HepG2 (cell line): ENCODE results near the gene WRAP73. TPM values are rescaled to one million over a fixed set of nuclear protein-coding genes. Genes with fewer than 3 reads are reported as not detected.
A peak's percentile ranks its signal among the peaks of the same experiment; 100 is the strongest.

Experiments
- ATAC-seq: fragments of 200-7000 bp; cut with Tn5 transposase; 3 replicates; pipeline ENCODE4 v1.9.1; 2020; ENCODE audit warnings: mild to moderate bottlenecking, moderate library complexity
- BruUV-seq: library from RNA; stranded (reverse); fragments of 400-500 nt; replicated peaks from 2 replicates; lab custom pipeline; 2021; lab: Mats Ljungman, UMichigan
- CTCF ChIA-PET: fragments of 300-600 bp; formaldehyde crosslinking; extraction: SDS; loops from one replicate; lab custom pipeline; 2021; ENCODE audit warnings: low total read pairs, inconsistent platforms, low intra/inter-chr PET ratio; lab: Yijun Ruan, JAX
- POLR2A ChIA-PET: fragments of 350-600 bp; sonication (Branson Sonifier 250); formaldehyde crosslinking; loops from one replicate; lab custom pipeline; 2020; ENCODE audit warnings: antibody characterized with exemption, inconsistent platforms; lab: Yijun Ruan, JAX
- DNase-seq: peaks from one replicate; pipeline ENCODE4 v3.0.0-alpha.2; 2015; ENCODE audit warnings: low spot score
- FAIRE-seq: peaks from 3 replicates; lab custom pipeline; 2011; peaks lifted over from hg19 to GRCh38; lab: Jason Lieb, UNC
- H2AFZ ChIP-seq: one replicate; pipeline ENCODE4 v1.6.1; 2011; ENCODE audit warnings: low read length, inconsistent platforms
- H3K27ac ChIP-seq: fragments of 300-600 bp; 3 replicates; pipeline ENCODE4 v1.8.0; 2011; ENCODE audit warnings: mixed run types, mild to moderate bottlenecking, mixed read lengths, low read length, inconsistent platforms; ENCODE audit not compliant: insufficient read depth; ENCODE audit errors: extremely low read length
- H3K27me3 ChIP-seq, 2 experiments: fragments of 200-600 bp in 1 of 2; 2 replicates in 1 of 2; 3 replicates in 1 of 2; pipeline versions ENCODE4 v1.6.0 to v1.8.0; 2011; ENCODE audit warnings: low read length in 2 of 2, mild to moderate bottlenecking in 2 of 2, moderate library complexity in 2 of 2, inconsistent platforms in 1 of 2; ENCODE audit not compliant: insufficient read depth in 2 of 2, control insufficient read depth in 1 of 2
- H3K36me3 ChIP-seq, 2 experiments: fragments of 200-600 bp in 1 of 2; replicated peaks in 1 of 2; 2 replicates in 1 of 2; 3 replicates in 1 of 2; pipeline versions ENCODE4 v1.5.1 to v1.8.0; 2011; ENCODE audit warnings: low read length in 2 of 2, inconsistent platforms in 1 of 2; ENCODE audit not compliant: insufficient read depth in 2 of 2, control insufficient read depth in 1 of 2
- H3K4me1 ChIP-seq: 2 replicates; pipeline ENCODE4 v1.5.1; 2012; ENCODE audit warnings: low read length, inconsistent platforms; ENCODE audit not compliant: insufficient read depth
- H3K4me2 ChIP-seq: 2 replicates; pipeline ENCODE4 v1.6.0; 2011; ENCODE audit warnings: low read depth, low read length, inconsistent platforms
- H3K4me3 ChIP-seq, 3 experiments: fragments of 200-600 bp in 1 of 3; sonication (generic), shearing (Covaris generic) in 1 of 3; replicated peaks in 1 of 3; 2 replicates each; pipeline ENCODE4 v1.5.1; 2011 to 2016; ENCODE audit warnings: low read length in 3 of 3, inconsistent platforms in 2 of 3, low read depth in 2 of 3, mild to moderate bottlenecking in 2 of 3, control low read depth in 1 of 3, mixed read lengths in 1 of 3; ENCODE audit not compliant: insufficient read depth in 1 of 3
- H3K79me2 ChIP-seq: one replicate; pipeline ENCODE4 v1.6.1; 2011; ENCODE audit warnings: low read length, inconsistent platforms; ENCODE audit not compliant: insufficient read depth
- H3K9ac ChIP-seq: 2 replicates; pipeline ENCODE4 v1.6.0; 2011; ENCODE audit warnings: mild to moderate bottlenecking, low read depth, low read length, inconsistent platforms; ENCODE audit not compliant: insufficient read depth
- H3K9me3 ChIP-seq: 2 replicates; pipeline ENCODE4 v1.5.1; 2012; ENCODE audit warnings: mild to moderate bottlenecking, low read length
- H4K20me1 ChIP-seq: 2 replicates; pipeline ENCODE4 v1.6.0; 2011; ENCODE audit warnings: inconsistent platforms, mild to moderate bottlenecking, low read length, moderate library complexity; ENCODE audit not compliant: insufficient read depth
- MAFK ChIP-seq, 2 experiments: IDR thresholded peaks in 1 of 2; conservative IDR thresholded peaks in 1 of 2; 2 replicates each; pipeline ENCODE4 v1.6.1; 2011; ENCODE audit warnings: improper control_type of control experiment in 2 of 2, low read length in 2 of 2
- MED13 ChIP-seq: sonication (generic); formaldehyde crosslinking; IDR thresholded peaks from 2 replicates; pipeline ENCODE4 v1.5.0; 2020; ENCODE audit warnings: missing genetic modification reagents
- NCOR1 ChIP-seq: fragments of 200-600 bp; sonication (generic); IDR thresholded peaks from 2 replicates; pipeline ENCODE4 v1.7.0; 2017; ENCODE audit warnings: antibody characterized with exemption, low read length, borderline replicate concordance
- ZBTB8A ChIP-seq: sonication (generic); formaldehyde crosslinking; IDR thresholded peaks from 2 replicates; pipeline ENCODE4 v1.4.0; 2020; ENCODE audit warnings: mild to moderate bottlenecking, low read depth, missing genetic modification reagents, borderline replicate concordance
- ZNF180 ChIP-seq: sonication (generic); formaldehyde crosslinking; IDR thresholded peaks from 2 replicates; pipeline ENCODE4 v1.4.0; 2020; ENCODE audit warnings: low read depth, missing genetic modification reagents, borderline replicate concordance
- ZNF331 ChIP-seq: sonication (generic); formaldehyde crosslinking; IDR thresholded peaks from 2 replicates; pipeline ENCODE4 v1.4.0; 2020; ENCODE audit warnings: missing genetic modification reagents
- ZNF354B ChIP-seq: sonication (generic); formaldehyde crosslinking; IDR thresholded peaks from 2 replicates; pipeline ENCODE4 v1.8.0; 2022; ENCODE audit warnings: mild to moderate bottlenecking, missing genetic modification reagents
- WGBS: methylation state at CpG from one replicate; pipeline ENCODE4 v1.1.6; 2017; ENCODE audit warnings: low lambda C conversion rate; 5-methylcytosine and 5-hydroxymethylcytosine counted together
- in situ Hi-C: cut with HindIII; loops from 2 replicates; pipeline ENCODE4 v1.10.0; 2017; ENCODE audit warnings: low pct_unique_long_range_greater_than_20kb; ENCODE audit not compliant: extremely low pct_ligation_motif_present
- intact Hi-C: fragments of 100-400 bp; cut with micrococcal nuclease; formaldehyde crosslinking; loops from one replicate; pipeline ENCODE4 v1.10.0; 2022; ENCODE audit not compliant: unreplicated experiment
- polyA plus RNA-seq, 8 experiments: library from polyadenylated mRNA; depleted of rRNA in 3 of 8; stranded (reverse) in 7 of 8; unstranded in 1 of 8; fragments of >200 nt; fragmentation: Illumina TruSeq in 4 of 8; extraction: Trizol in 4 of 8; gene quantifications; 2 replicates each; pipeline versions ENCODE4 v1.2.1 to v1.2.3, GENCODE V29; 2011 to 2016; ENCODE audit warnings: low read depth in 4 of 8, missing spikeins in 1 of 8, mixed read lengths in 1 of 8; ENCODE audit not compliant: insufficient read depth in 1 of 8
- total RNA-seq, 5 experiments: library from RNA; depleted of rRNA; stranded (reverse); fragments of >200 nt; fragmentation: Illumina TruSeq; extraction: Trizol; gene quantifications; 2 replicates each; pipeline ENCODE4 v1.2.3, GENCODE V29; 2016; ENCODE audit warnings: low read depth in 1 of 5
- TF ChIP-seq, protein P1 (sequence below): sonication (generic); formaldehyde crosslinking; IDR thresholded peaks from 2 replicates; pipeline ENCODE4 v1.8.0; 2022; ENCODE audit warnings: mild to moderate bottlenecking, missing genetic modification reagents
- TF ChIP-seq, protein P2 (sequence below): sonication (generic); formaldehyde crosslinking; IDR thresholded peaks from 2 replicates; pipeline ENCODE4 v1.5.1; 2020; ENCODE audit warnings: missing genetic modification reagents, mild to moderate bottlenecking, borderline replicate concordance
- TF ChIP-seq, protein P3 (sequence below): sonication (generic); formaldehyde crosslinking; IDR thresholded peaks from 2 replicates; pipeline ENCODE4 v1.5.0; 2020; ENCODE audit warnings: mild to moderate bottlenecking, missing genetic modification reagents, borderline replicate concordance
- TF ChIP-seq, protein P4 (sequence below): sonication (generic); formaldehyde crosslinking; IDR thresholded peaks from 2 replicates; pipeline ENCODE4 v1.5.0; 2020; ENCODE audit warnings: mild to moderate bottlenecking, missing genetic modification reagents

Gene WRAP73
- total and polyA plus RNA-seq, 2 of the 13 experiments (the other 11 are each of a cell fraction or from before 2014, with no cell fraction given) = 18.1 to 40.4 TPM

DNA sequence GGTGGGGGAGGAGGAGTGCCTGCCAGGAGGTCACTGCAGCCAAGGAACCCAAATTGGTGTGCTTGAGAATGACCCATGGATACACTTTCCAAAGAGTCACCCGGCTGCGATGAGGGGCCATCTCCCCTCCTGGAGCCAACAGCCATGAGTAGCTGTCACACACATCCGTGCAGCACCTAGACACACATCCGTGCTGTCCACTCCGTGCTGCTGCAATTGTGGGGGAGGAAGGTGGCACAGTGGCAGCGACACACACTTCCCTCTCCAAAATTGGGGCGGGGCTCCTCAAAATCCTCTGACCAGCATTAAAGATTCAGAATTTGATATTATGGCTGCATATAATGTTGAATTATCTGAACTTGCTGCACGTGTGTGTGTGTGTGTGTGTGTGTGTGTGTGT, 18.2 kb upstream of the WRAP73 start:
- intact Hi-C loops = no loop called here
- no TSS peak for BruUV-seq
- CTCF ChIA-PET = no interaction called here
- peaks cover 3% of the 10 kb centered on the region; the same call in 1 of the 2 replicates for H4K20me1 ChIP-seq
- POLR2A ChIA-PET = no interaction called here
- ATAC-seq (no peak), FAIRE-seq (no peak), DNase-seq (no peak)
- no peaks in the 10 kb centered on the region; a peak in 1 of 5 replicates for H3K27me3 ChIP-seq
- H3K27ac ChIP-seq = no peak overlapping the region
- no peak overlapping the region for H3K4me3 ChIP-seq
- H3K9me3 ChIP-seq = no peaks in the 10 kb centered on the region
- H2AFZ ChIP-seq = no peak overlapping the region
- no peaks in the 10 kb centered on the region for H3K36me3 ChIP-seq
- H3K4me1 ChIP-seq = peaks cover 38% of the 10 kb centered on the region
- 76% methylated on average over 4 of the region's 8 CpGs for WGBS
- peak overlapping the region; percentile 65; the same call in 1 of the 2 replicates for H3K4me2 ChIP-seq
- in situ Hi-C loops = no loop called here
- H3K9ac ChIP-seq = no peak overlapping the region
- H3K79me2 ChIP-seq = no peaks in the 10 kb centered on the region
- TF ChIP-seq NCOR1 = no peak
- no peak for TF ChIP-seq ZNF331 (CRISPR knock-in tag)
- no peak for TF ChIP-seq ZNF180
- TF ChIP-seq ZBTB8A (CRISPR knock-in tag) = no peak
- TF ChIP-seq, protein P1, sequence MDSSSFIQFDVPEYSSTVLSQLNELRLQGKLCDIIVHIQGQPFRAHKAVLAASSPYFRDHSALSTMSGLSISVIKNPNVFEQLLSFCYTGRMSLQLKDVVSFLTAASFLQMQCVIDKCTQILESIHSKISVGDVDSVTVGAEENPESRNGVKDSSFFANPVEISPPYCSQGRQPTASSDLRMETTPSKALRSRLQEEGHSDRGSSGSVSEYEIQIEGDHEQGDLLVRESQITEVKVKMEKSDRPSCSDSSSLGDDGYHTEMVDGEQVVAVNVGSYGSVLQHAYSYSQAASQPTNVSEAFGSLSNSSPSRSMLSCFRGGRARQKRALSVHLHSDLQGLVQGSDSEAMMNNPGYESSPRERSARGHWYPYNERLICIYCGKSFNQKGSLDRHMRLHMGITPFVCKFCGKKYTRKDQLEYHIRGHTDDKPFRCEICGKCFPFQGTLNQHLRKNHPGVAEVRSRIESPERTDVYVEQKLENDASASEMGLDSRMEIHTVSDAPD (CRISPR knock-in tag) = no peak
- TF ChIP-seq, protein P2, sequence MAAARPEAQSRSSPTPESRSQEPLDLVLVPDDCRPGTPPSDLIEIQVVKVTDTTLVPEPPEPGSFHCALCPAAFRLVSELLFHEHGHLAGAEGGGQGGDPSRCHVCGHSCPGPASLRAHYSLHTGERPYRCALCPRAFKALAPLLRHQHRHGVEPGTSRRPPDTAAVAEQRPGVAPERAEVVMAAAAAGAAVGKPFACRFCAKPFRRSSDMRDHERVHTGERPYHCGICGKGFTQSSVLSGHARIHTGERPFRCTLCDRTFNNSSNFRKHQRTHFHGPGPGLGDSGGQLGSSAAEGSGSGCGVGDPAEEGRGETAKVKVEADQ (CRISPR knock-in tag) = no peak
- TF ChIP-seq, protein P3, sequence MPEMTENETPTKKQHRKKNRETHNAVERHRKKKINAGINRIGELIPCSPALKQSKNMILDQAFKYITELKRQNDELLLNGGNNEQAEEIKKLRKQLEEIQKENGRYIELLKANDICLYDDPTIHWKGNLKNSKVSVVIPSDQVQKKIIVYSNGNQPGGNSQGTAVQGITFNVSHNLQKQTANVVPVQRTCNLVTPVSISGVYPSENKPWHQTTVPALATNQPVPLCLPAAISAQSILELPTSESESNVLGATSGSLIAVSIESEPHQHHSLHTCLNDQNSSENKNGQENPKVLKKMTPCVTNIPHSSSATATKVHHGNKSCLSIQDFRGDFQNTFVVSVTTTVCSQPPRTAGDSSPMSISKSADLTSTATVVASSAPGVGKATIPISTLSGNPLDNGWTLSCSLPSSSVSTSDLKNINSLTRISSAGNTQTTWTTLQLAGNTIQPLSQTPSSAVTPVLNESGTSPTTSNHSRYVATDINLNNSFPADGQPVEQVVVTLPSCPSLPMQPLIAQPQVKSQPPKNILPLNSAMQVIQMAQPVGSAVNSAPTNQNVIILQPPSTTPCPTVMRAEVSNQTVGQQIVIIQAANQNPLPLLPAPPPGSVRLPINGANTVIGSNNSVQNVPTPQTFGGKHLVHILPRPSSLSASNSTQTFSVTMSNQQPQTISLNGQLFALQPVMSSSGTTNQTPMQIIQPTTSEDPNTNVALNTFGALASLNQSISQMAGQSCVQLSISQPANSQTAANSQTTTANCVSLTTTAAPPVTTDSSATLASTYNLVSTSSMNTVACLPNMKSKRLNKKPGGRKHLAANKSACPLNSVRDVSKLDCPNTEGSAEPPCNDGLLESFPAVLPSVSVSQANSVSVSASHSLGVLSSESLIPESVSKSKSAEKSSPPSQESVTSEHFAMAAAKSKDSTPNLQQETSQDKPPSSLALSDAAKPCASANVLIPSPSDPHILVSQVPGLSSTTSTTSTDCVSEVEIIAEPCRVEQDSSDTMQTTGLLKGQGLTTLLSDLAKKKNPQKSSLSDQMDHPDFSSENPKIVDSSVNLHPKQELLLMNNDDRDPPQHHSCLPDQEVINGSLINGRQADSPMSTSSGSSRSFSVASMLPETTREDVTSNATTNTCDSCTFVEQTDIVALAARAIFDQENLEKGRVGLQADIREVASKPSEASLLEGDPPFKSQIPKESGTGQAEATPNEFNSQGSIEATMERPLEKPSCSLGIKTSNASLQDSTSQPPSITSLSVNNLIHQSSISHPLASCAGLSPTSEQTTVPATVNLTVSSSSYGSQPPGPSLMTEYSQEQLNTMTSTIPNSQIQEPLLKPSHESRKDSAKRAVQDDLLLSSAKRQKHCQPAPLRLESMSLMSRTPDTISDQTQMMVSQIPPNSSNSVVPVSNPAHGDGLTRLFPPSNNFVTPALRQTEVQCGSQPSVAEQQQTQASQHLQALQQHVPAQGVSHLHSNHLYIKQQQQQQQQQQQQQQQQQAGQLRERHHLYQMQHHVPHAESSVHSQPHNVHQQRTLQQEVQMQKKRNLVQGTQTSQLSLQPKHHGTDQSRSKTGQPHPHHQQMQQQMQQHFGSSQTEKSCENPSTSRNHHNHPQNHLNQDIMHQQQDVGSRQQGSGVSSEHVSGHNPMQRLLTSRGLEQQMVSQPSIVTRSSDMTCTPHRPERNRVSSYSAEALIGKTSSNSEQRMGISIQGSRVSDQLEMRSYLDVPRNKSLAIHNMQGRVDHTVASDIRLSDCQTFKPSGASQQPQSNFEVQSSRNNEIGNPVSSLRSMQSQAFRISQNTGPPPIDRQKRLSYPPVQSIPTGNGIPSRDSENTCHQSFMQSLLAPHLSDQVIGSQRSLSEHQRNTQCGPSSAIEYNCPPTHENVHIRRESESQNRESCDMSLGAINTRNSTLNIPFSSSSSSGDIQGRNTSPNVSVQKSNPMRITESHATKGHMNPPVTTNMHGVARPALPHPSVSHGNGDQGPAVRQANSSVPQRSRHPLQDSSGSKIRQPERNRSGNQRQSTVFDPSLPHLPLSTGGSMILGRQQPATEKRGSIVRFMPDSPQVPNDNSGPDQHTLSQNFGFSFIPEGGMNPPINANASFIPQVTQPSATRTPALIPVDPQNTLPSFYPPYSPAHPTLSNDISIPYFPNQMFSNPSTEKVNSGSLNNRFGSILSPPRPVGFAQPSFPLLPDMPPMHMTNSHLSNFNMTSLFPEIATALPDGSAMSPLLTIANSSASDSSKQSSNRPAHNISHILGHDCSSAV (CRISPR knock-in tag) = no peak
- TF ChIP-seq, protein P4, sequence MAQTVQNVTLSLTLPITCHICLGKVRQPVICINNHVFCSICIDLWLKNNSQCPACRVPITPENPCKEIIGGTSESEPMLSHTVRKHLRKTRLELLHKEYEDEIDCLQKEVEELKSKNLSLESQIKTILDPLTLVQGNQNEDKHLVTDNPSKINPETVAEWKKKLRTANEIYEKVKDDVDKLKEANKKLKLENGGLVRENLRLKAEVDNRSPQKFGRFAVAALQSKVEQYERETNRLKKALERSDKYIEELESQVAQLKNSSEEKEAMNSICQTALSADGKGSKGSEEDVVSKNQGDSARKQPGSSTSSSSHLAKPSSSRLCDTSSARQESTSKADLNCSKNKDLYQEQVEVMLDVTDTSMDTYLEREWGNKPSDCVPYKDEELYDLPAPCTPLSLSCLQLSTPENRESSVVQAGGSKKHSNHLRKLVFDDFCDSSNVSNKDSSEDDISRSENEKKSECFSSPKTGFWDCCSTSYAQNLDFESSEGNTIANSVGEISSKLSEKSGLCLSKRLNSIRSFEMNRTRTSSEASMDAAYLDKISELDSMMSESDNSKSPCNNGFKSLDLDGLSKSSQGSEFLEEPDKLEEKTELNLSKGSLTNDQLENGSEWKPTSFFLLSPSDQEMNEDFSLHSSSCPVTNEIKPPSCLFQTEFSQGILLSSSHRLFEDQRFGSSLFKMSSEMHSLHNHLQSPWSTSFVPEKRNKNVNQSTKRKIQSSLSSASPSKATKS = no peak
- TF ChIP-seq ZNF354B (CRISPR knock-in tag) = no peak
- no peak for TF ChIP-seq MAFK (conservative IDR thresholded peaks at IDR 0.05 in 1 of 2, IDR thresholded peaks at IDR 0.05 in 1 of 2; ENCODE audit: low read length in 2 of 2)
- TF ChIP-seq MED13 = no peak
